NCI-H2171 treated with DMSO at 0.1 percent for 48 hours (cell line): ENCODE results near the gene SLC10A7.

ENCODE experiments used
- DNase-seq: peaks from one replicate; lab custom pipeline; 2025; lab: John Stamatoyannopoulos, UW

Gene SLC10A7

DNA sequence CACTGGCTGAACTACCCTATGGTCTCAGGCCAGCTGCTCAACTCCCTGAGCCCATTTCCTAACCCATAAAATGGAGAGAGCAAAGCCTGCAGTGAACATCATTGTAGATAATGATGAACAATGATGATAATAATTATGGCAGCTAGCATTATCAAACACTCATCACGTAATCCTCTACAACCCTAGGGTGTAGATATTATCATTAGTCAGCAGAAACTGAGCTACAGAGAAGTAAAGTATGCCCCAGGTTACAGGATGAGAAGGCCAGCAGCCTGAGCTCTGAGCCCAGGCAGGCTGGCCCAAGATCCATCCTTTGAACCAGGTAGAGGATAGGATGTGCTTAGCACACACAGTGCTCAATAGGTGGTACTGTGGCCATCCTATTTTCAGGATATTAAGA is 264.2 kb downstream of the SLC10A7 start:
- no peak for DNase-seq

- no peak for DNase-seq
These were observed 265.4 kb downstream of the SLC10A7 start for GRCh38 chr4:146256328-146256727.

DNA sequence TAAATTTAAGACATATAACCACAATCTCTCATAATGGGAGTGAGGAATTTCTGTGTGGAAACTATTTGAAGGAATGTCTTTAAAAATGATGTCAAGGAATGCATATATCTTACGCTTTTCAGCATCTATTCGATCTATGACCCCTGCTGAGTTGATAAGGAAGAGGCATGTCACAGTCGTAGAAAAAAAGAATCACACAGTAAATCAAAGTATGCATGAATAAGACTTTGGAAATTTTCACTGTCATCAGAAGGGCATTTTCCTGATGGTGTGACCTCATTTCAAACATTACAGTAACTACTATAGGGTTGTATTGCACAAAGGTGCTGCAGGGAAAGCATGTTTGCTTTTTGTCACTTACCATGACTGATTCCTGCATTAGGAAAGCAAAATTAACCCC is 265.9 kb downstream of the SLC10A7 start:
- DNase-seq, result no peak

- DNase-seq, result no peak
These were observed 266.3 kb downstream of the SLC10A7 start for GRCh38 chr4:146255463-146255862.

DNA sequence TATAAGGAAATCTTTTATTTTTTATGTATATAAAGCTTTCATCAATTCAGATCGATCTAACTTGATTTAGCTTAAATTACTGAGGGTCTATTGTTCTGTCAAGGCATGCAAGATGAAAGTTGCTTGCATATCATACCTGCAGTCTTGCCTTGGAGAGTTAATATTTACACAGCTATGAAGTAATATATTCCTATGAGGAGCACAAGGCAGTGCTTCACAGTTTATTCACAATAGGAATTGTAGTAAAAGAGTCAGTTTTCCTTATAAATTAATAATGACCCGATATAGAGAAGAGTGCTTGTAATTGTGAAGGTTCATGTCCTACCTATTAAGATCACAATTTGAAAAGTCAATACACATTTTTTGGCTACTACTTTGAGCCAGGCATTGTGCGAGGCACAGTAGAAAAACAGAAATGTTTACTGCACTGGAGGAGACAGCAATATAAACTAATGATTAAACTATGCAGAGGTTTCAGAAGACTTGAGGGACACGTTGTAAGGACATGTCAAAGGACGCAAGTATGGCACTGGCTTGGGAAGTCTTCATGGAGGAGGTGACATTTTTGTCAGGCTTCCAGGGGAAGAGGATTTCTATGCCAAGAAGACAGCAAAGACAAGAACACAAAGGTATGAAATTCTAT is 268.6 kb downstream of the SLC10A7 start:
- DNase-seq, result no peak

DNA sequence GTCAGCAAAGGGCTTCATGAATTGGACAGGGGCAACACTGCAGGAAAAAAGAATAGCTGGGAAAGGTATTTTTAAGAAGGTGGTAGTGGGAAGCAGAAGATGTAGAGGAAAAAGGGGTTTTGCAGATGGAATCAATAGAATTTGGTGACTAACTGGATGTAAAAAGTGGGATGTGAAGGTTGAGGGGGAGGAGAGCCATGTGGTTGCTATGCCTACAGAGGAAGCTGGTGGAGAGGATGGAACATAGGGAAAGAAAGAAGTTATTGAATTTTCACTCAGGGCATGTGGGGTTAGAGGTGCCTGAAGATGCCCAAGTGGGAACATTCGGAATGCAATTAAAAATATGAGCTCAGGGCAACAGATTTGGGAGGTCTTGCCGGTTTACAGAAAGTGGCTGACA is 274.4 kb downstream of the SLC10A7 start:
- DNase-seq, result no peak

- no peak for DNase-seq
These were observed 275.4 kb downstream of the SLC10A7 start for GRCh38 chr4:146246381-146246780.

GRCh38 chr4:146245850-146246249 is 275.9 kb downstream of the SLC10A7 start:
- DNase-seq, result no peak

DNA sequence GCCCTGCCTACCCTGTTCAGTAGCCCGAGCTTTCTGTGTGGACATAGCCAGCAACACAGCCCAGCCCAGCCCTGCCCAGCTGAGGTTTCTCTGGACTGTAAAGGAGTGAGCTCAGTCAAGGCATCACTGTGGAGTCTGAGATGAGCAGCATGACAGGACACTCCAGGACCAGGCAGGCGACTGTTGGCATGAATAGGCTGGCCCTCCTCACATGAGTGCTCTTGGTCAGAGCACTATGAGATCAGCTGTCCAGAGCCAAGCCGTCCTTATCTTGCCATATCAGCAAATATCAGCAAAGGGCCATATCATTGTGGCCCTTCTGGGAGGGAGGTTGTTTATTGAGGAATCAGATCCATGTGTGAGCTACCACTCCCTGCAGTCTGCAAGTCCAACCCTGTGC is 276.5 kb downstream of the SLC10A7 start:
- no peak for DNase-seq

DNA sequence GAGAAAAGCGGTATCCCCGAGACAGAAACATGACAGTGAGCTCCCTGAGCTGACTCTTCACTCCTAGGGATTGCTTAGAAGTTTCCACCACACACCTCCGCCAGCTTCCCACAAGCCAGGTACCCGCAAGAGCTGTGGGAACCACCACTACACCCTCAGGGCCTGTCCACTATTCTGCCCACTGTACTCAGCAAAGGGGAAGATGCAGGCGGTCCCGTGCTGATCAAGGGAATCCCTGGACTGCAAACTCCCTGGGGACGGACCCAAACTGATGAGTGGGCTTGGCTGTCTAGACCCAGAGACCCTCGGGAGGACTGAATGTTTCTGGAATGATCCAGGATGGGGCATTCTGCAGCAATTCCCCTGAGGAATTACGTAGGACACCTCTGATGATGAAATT is 277.2 kb downstream of the SLC10A7 start:
- DNase-seq, result no peak

DNA sequence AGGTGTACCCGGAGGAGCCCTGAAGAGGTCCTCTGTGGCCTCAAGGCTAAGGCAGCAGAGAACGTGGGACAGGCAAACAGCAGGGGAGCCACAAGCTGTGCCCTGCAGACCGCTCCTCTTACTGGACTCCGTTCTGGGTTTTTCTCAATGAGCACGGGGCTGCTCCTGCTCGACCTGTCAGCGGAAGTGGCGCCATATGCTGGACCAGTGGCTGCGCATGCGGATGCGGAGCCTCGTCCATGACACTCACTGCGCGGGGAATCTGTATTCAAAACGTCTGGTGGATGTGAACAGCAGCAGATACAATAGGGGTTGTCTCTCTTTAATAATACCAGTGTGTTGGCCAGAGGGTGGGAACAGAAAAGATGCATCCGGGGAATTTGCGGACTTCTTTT is 277.9 kb downstream of the SLC10A7 start:
- no peak for DNase-seq

DNA sequence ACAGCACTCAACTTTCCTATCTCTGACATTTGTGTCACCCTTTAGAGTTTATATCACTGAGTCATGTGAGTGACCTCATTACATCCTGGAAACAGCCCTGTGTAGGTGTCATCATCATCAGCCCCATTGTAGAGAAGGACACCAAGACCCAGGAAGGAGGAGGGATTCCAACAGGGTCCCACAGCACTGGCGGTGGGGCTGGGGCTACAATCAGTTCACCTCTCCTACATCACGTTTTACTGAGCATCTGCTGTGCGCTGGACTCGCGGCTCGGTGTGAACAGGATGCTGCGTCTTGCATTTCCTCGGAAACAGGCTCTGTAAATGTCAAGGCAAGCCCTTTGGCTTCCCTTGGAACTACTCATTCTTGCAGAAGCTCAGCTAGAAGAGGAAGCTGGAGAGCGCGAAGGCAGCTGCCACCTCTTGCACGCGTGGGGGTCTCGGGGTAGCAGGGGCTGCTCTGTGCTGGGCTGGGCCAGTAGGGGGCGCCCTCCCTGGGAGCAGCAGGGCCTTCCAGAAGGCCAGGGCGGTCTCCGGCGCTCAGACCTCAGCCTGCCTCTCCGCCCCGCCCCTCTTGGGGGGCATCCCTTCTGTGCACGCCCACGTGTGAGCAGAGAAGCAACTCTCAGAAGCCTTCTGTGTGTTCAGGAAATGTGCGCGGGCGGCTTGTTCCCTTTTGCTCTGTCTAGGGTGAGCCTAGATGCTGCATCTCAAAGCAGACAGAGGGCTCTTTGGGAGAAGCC is 278.4 kb downstream of the SLC10A7 start:
- no peak for DNase-seq

DNA sequence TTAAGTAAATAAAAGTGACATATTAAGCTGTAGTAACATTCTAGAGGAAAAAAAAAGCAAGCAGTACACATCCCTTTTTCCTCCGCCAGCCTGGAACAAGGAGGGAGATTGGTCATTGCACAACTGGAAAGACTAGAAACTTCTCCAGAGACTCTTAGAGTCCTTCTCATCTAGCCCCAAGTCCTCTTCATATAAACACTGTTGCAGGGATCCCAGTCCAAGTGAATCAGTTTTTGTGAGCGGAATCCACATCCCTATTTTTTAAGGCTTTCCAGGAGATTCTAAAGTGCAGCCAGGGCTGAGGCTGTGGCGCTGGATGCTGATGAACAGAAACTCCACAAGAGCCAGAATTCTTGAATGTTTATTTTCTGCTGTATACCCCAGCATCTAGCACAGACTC is 283.6 kb downstream of the SLC10A7 start:
- no peak for DNase-seq

GRCh38 chr4:146237092-146237491 is 284.6 kb downstream of the SLC10A7 start:
- DNase-seq, result no peak

DNA sequence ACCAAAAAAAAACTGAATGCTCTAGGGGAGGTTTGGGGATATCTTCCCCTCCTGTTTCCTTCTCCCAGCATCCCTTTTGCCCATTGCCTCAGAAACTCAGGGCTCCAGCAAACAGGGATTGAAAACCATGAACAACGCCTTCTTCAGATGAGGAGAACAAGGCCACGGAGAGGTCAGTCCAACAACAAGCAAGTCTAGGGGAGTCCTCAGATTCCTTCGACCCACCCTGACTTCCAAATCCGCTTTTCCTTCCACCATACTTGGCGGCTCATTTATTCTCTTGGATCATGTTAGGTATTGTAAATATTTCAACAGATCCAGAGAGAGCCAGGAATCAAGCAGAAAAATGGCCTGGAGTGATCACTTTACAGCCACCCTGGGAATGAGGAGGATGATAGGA is 285.5 kb downstream of the SLC10A7 start:
- DNase-seq, result no peak

- DNase-seq, result peak; percentile 71
These were observed 286.0 kb downstream of the SLC10A7 start for GRCh38 chr4:146235654-146236177.

GRCh38 chr4:146232131-146232722 is 289.5 kb downstream of the SLC10A7 start:
- no peak for DNase-seq

GRCh38 chr4:146229406-146229805 is 292.3 kb downstream of the SLC10A7 start:
- DNase-seq, result no peak

DNA sequence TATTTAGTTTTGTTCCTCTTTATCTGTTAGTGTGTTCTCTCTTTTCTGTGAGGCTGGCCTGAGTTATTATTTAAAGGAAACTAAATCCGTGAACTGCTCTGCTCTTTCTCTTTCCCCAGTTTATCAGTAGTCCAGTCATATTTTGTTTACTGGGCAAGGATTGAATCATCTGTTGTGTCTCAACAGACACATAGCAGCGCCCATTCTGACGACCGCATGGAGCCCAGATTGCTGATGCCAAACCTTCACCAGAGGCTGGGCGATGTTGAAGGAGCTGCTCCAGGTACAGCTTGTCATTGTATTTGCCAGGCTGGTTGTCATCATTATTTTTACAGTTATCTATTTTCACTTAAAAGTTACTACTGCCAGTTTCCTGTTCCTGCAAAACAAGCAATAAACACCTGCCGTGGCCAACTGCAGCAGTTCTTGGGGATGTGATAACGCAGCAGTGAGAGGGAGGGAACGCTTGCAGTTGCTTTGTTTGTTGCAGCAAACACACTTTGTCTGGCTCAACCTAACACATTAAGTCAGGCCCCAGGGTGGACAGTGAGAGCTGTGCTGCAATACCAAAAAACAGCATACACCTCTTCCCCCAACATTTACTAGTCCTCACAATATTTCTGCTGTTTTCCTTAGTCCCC is 297.3 kb downstream of the SLC10A7 start:
- no peak for DNase-seq

DNA sequence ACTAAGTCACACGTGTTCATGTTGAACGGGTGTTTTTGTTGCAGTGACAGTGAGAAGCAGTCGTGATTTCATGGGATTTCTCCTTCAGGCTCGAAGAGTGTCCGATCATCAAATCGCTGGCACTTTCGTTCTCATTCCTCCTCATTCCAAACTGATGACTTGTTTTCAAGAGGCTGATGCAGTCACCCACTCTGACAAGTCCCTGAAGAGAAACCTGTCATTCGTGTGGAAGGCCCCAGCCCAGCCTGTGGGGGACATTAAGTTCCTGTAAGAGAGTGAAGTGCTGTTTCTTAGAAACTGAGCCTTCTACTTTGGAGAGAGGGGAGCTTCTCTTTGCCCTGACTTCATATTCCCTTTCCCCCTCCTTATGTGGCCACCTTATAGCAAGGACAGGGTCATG is 299.4 kb downstream of the SLC10A7 start:
- DNase-seq, result no peak

DNA sequence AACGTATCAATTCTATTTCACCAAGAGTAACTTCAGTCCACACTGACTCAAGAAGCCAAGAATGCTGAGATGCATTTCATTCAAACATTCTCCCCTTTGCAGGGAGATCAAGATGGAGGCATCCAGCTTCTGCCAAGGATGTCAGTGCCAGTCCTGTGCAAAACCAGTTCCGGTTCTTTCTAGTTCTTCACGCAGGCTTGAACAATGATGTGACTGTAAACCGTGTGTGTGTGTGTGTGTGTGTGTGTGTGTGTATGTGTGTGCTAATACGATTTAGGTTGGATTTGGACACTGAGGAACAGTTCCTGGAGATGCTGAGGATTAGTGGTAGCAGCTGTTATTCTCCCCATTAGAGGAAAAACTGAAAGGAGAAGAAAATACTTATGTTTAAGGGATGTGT is 307.5 kb downstream of the SLC10A7 start, which contains the start of gene REELD1:
Gene REELD1, plus strand, starts transcription at position 301 of the 400 bp plus-strand sequence. CDS start 2,415 bp downstream, outside the sequence.
- no peak for DNase-seq

DNA sequence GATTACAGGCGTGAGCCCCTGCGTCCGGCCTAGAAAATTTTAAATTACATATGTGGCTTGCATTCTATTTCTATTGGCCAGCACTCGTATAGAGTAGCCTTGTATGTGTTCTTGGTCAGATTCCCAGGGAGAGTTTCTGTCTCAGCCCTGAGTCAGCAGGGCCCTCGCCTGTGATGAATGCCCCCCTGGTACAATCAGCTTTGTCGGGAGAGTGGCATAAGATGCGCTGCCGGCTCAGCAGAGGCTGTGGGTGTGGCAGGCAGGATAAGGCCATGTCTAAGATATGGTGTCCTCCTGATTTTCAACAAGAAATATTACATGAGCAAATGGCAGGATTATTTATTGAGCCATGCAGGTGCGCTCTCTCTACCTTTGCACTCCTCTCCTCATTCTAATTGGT is 309.0 kb downstream of the SLC10A7 start:
- no peak for DNase-seq

- no peak for DNase-seq
These were observed 310.3 kb downstream of the SLC10A7 start for GRCh38 chr4:146211440-146211839.
